SK-N-SH treated with all-trans-retinoic acid at 6 μM for 48 hours (cell line): ENCODE data around the gene DLG3.

Source experiments
- ARNTL ChIP-seq: fragments of 450-650 bp; formaldehyde crosslinking; IDR thresholded peaks from 2 replicates; pipeline ENCODE4 v1.5.0; 2020; ENCODE audit warnings: low read depth, mild to moderate bottlenecking, moderate library complexity, borderline replicate concordance
- ESRRG ChIP-seq: fragments of 250-450 bp; sonication (Bioruptor Pico); IDR thresholded peaks from 2 replicates; pipeline ENCODE4 v1.6.1; 2021; ENCODE audit warnings: mild to moderate bottlenecking
- ZNF8 ChIP-seq: fragments of 450-650 bp; formaldehyde crosslinking; IDR thresholded peaks from 2 replicates; pipeline ENCODE4 v1.5.0; 2020; ENCODE audit warnings: mild to moderate bottlenecking, moderate library complexity
- TF ChIP-seq, protein P1 (sequence below): fragments of 250-450 bp; sonication (Bioruptor Pico); IDR thresholded peaks from 2 replicates; pipeline ENCODE4 v1.5.1; 2020; ENCODE audit warnings: low read depth, mild to moderate bottlenecking, moderate library complexity

DNA sequence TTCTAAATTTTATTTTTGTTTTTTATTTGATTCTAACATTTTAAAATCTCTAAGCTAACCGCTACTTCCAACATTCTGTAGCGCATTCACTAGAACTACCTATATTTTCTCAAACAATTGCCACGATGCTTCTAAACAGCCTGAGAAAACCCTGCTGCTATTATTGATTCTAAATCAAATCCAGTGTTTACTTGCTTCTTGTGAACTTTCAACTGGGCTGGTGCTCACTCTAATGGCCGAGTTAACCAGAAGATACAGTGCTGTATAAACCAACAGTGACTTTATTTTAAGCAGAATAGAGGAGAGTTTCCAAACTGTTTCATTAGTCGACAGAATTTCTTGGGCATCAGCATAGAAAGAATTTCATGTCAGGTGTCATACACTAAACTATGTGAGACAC, 110.3 kb downstream of the DLG3 start:
- TF ChIP-seq ESRRG (no peak), ARNTL (CRISPR knock-in tag) (no peak), ZNF8 (CRISPR knock-in tag) (no peak)
- TF ChIP-seq, protein P1, sequence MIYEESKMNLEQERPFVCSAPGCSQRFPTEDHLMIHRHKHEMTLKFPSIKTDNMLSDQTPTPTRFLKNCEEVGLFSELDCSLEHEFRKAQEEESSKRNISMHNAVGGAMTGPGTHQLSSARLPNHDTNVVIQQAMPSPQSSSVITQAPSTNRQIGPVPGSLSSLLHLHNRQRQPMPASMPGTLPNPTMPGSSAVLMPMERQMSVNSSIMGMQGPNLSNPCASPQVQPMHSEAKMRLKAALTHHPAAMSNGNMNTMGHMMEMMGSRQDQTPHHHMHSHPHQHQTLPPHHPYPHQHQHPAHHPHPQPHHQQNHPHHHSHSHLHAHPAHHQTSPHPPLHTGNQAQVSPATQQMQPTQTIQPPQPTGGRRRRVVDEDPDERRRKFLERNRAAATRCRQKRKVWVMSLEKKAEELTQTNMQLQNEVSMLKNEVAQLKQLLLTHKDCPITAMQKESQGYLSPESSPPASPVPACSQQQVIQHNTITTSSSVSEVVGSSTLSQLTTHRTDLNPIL (CRISPR knock-in tag): no peak
